ENCODE data around the gene MAP1B. TPM values are rescaled to one million over a fixed set of nuclear protein-coding genes. Genes with fewer than 3 reads are reported as not detected.

MAP1B gene
- total and polyA plus RNA-seq, 10 of the 15 experiments (the other 5 are each of a cell fraction or from before 2014, with no cell fraction given): 0.02 to 0.81 (median 0.06) TPM; not detected in 1

- CTCF ChIA-PET: no interaction called here
- no peak for ATAC-seq
- in situ Hi-C loops (cut with MboI): no loop called here
- H3K4me1 ChIP-seq (ENCODE audit: control insufficient read depth, insufficient read depth, low read length): no peaks in the 10 kb centered on the region
- no peaks in the 10 kb centered on the region for H4K20me1 ChIP-seq (ENCODE audit: control insufficient read depth, insufficient read depth)
- POLR2A ChIA-PET: interaction anchor here (0.7 kb wide), 1 partner anchor 47 kb away, joined by 4 read pairs; no protein-coding TSS in a partner anchor
- H3K27ac ChIP-seq (ENCODE audit: control insufficient read depth, insufficient read depth): no peak overlapping the region
- no peak overlapping the region for H2AFZ ChIP-seq (ENCODE audit: control insufficient read depth, low read depth, low read length)
- SMC1A ChIA-PET (ENCODE audit: uncharacterized antibody, unreplicated experiment): no interaction called here
- H3K27me3 ChIP-seq (replicated peaks in 1 of 2; ENCODE audit: control insufficient read depth in 2 of 2, insufficient read depth in 2 of 2, low read length in 1 of 2): no peaks in the 10 kb centered on the region; a peak in 1 of 4 replicates
- H3K79me2 ChIP-seq (ENCODE audit: control insufficient read depth, insufficient read depth, low read length): no peaks in the 10 kb centered on the region
- BruUV-seq (replicated peaks): no TSS peak
- H3K9ac ChIP-seq (ENCODE audit: control insufficient read depth, insufficient read depth, low read length): no peak overlapping the region
- H3K9me3 ChIP-seq (replicated peaks; ENCODE audit: control insufficient read depth, insufficient read depth, low read length): no peaks in the 10 kb centered on the region
- RAD21 ChIA-PET (ENCODE audit: unreplicated experiment): no interaction called here
- no peak overlapping the region for H3K4me3 ChIP-seq
- TF ChIP-seq CUX1 (IDR thresholded peaks at IDR 0.05; ENCODE audit: insufficient replicate concordance, low read depth, low read length): no peak
- no peak for DNase-seq (ENCODE audit: low read depth, low spot score)
- intact Hi-C loops (cut with micrococcal nuclease; ENCODE audit: unreplicated experiment): no loop called here
- H3K4me2 ChIP-seq (ENCODE audit: control insufficient read depth, insufficient read depth): no peak overlapping the region
- FAIRE-seq: no peak
- WGBS (ENCODE audit: insufficient coverage, insufficient replicate concordance, low lambda C conversion rate, missing lambda C conversion rate): 96% methylated on average over 1 of the region's 1 CpG
- no peaks in the 10 kb centered on the region for H3K36me3 ChIP-seq (ENCODE audit: control insufficient read depth in 2 of 2, insufficient read depth in 2 of 2, low read length in 1 of 2)
These were observed 53.1 kb downstream of the MAP1B start for GRCh38 chr5:72160329-72160728.

- SMC1A ChIA-PET (ENCODE audit: uncharacterized antibody, unreplicated experiment): no interaction called here
- TF ChIP-seq KDM1A (IDR thresholded peaks at IDR 0.05; ENCODE audit: borderline replicate concordance) (no peak), SMC3 (IDR thresholded peaks at IDR 0.05; ENCODE audit: borderline replicate concordance, low read length) (no peak), CREB1 (IDR thresholded peaks at IDR 0.05; ENCODE audit: low read depth) (no peak), HDGF (IDR thresholded peaks at IDR 0.05) (no peak), CREM (IDR thresholded peaks at IDR 0.05; ENCODE audit: low read depth) (no peak), ELK1 (IDR thresholded peaks at IDR 0.05; ENCODE audit: low read depth, low read length) (no peak), MAX (IDR thresholded peaks at IDR 0.05; ENCODE audit: low read depth, low read length) (no peak)
- intact Hi-C loops (cut with micrococcal nuclease; ENCODE audit: unreplicated experiment) (no loop called here), in situ Hi-C loops (cut with MboI) (no loop called here)
- BruUV-seq (replicated peaks): no TSS peak
- CTCF ChIA-PET: no interaction called here
- RAD21 ChIA-PET (ENCODE audit: unreplicated experiment): no interaction called here
- Histone ChIP-seq H3K4me2 (ENCODE audit: control insufficient read depth, insufficient read depth) (no peak overlapping the region), H3K36me3 (ENCODE audit: control insufficient read depth in 2 of 2, insufficient read depth in 2 of 2, low read length in 1 of 2) (no peaks in the 10 kb centered on the region), H3K9ac (ENCODE audit: control insufficient read depth, insufficient read depth, low read length) (no peak overlapping the region), H4K20me1 (ENCODE audit: control insufficient read depth, insufficient read depth) (no peaks in the 10 kb centered on the region), H3K79me2 (ENCODE audit: control insufficient read depth, insufficient read depth, low read length) (no peaks in the 10 kb centered on the region), H3K27me3 (replicated peaks in 1 of 2; ENCODE audit: control insufficient read depth in 2 of 2, insufficient read depth in 2 of 2, low read length in 1 of 2) (no peaks in the 10 kb centered on the region; a peak in 1 of 4 replicates), H3K27ac (ENCODE audit: control insufficient read depth, insufficient read depth) (no peak overlapping the region), H3K4me3 (no peak overlapping the region), H3K4me1 (ENCODE audit: control insufficient read depth, insufficient read depth, low read length) (no peaks in the 10 kb centered on the region), H2AFZ (ENCODE audit: control insufficient read depth, low read depth, low read length) (no peak overlapping the region), H3K9me3 (replicated peaks; ENCODE audit: control insufficient read depth, insufficient read depth, low read length) (no peaks in the 10 kb centered on the region)
- POLR2A ChIA-PET: no interaction called here
- ATAC-seq: no peak
- DNase-seq (ENCODE audit: low read depth, low spot score): no peak
- FAIRE-seq: no peak
These were observed 53.7 kb downstream of the MAP1B start for GRCh38 chr5:72160959-72161358.

Data from GM12878 (cell line).